Left lung (tissue), 10 donors: Measurements from ENCODE around the gene AMOTL1. TPM values are rescaled to one million over a fixed set of nuclear protein-coding genes. Genes with fewer than 3 reads are reported as not detected.

Experiments used
- ATAC-seq: fragments of 200-7000 bp; cut with Tn5 transposase; one replicate; pipeline ENCODE4 v1.9.1; 2020; ENCODE audit warnings: moderate library complexity
- DNase-seq, 4 donors: peaks; one replicate each; pipeline ENCODE4 v3.0.0-alpha.2; 2013 to 2020
- H3K27ac ChIP-seq, 2 donors: fragments of 200-600 bp; sonication (generic) in 1 of 2; one replicate each; pipeline versions ENCODE4 v1.5.0 to v1.8.0; 2020 to 2021
- H3K27me3 ChIP-seq, 2 donors: fragments of 200-600 bp; sonication (generic) in 1 of 2; one replicate each; pipeline versions ENCODE4 v1.5.0 to v1.8.0; 2020 to 2021
- H3K36me3 ChIP-seq, 2 donors: fragments of 200-600 bp; sonication (generic) in 1 of 2; one replicate each; pipeline versions ENCODE4 v1.5.0 to v1.8.0; 2020 to 2021
- H3K4me1 ChIP-seq, 2 donors: fragments of 200-600 bp; one replicate each; pipeline ENCODE4 v1.8.0; 2021
- H3K4me3 ChIP-seq, 2 donors: fragments of 200-600 bp; sonication (generic) in 1 of 2; one replicate each; pipeline versions ENCODE4 v1.5.0 to v1.8.0; 2020 to 2021; ENCODE audit warnings: mild to moderate bottlenecking in 1 of 2
- H3K9me3 ChIP-seq, 2 donors: fragments of 200-600 bp; sonication (generic) in 1 of 2; one replicate each; pipeline versions ENCODE4 v1.5.0 to v1.8.0; 2020 to 2021
- intact Hi-C, 2 donors: fragments of 100-400 bp; cut with DNase I; formaldehyde crosslinking; loops; one replicate each; pipeline versions ENCODE4 v1.11.2 to v1.14.2; 2022
- polyA plus RNA-seq, 6 donors: library from polyadenylated mRNA; unstranded; fragments of 120-200 nt; gene quantifications; one replicate each; pipeline ENCODE4 v1.2.1, GENCODE V29; 2013; ENCODE audit not compliant: insufficient read length in 6 of 6
- total RNA-seq, 2 donors: library from RNA; stranded (reverse); fragmentation: NEBNext Ultra II Directional; extraction: Animal tissue kit (Norgen Biotek cat#: 25700); gene quantifications; one replicate each; pipeline ENCODE4 v1.2.1, GENCODE V29; 2021
- TF ChIP-seq, protein P1 (sequence below), 2 donors: fragments of 200-600 bp; sonication (generic) in 1 of 2; IDR thresholded peaks; one replicate each; pipeline versions ENCODE4 v1.5.0 to v1.8.0; 2021; ENCODE audit warnings: antibody characterized with exemption in 2 of 2
- donor health status: DM: no; HTN: yes; CAD: no.
- donor health status: DM: no; HTN: no; CAD: no.

AMOTL1 gene
- total and polyA plus RNA-seq, 8 donors, result 42.7 to 67.9 (median 55.5) TPM

- DNase-seq (no peak), ATAC-seq (no peak)
- H3K4me1 ChIP-seq, result peaks cover 21 to 40% of the 10 kb centered on the region in 2 donors
- no peak overlapping the region for H3K27ac ChIP-seq
- intact Hi-C loops, result no loop called here
- peaks cover 0 to 3% of the 10 kb centered on the region in 2 donors for H3K27me3 ChIP-seq
- no peaks in the 10 kb centered on the region for H3K9me3 ChIP-seq
- no peaks in the 10 kb centered on the region for H3K36me3 ChIP-seq
- TF ChIP-seq, protein P1, sequence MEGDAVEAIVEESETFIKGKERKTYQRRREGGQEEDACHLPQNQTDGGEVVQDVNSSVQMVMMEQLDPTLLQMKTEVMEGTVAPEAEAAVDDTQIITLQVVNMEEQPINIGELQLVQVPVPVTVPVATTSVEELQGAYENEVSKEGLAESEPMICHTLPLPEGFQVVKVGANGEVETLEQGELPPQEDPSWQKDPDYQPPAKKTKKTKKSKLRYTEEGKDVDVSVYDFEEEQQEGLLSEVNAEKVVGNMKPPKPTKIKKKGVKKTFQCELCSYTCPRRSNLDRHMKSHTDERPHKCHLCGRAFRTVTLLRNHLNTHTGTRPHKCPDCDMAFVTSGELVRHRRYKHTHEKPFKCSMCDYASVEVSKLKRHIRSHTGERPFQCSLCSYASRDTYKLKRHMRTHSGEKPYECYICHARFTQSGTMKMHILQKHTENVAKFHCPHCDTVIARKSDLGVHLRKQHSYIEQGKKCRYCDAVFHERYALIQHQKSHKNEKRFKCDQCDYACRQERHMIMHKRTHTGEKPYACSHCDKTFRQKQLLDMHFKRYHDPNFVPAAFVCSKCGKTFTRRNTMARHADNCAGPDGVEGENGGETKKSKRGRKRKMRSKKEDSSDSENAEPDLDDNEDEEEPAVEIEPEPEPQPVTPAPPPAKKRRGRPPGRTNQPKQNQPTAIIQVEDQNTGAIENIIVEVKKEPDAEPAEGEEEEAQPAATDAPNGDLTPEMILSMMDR (IDR thresholded peaks at IDR 0.05), result no peak
- no peak overlapping the region for H3K4me3 ChIP-seq
These were observed 6.2 kb downstream of the AMOTL1 start for GRCh38 chr11:94774345-94774744.

GRCh38 chr11:94775567-94776327, 7.6 kb downstream of the AMOTL1 start:
- Histone ChIP-seq H3K4me3 (no peak overlapping the region), H3K36me3 (no peaks in the 10 kb centered on the region), H3K4me1 (peaks cover 13 to 37% of the 10 kb centered on the region in 2 donors), H3K27me3 (no peaks in the 10 kb centered on the region), H3K9me3 (no peaks in the 10 kb centered on the region), H3K27ac (no peak overlapping the region)
- ATAC-seq (no peak), DNase-seq (no peak)
- TF ChIP-seq, protein P1 (IDR thresholded peaks at IDR 0.05), result no peak
- intact Hi-C loops, result no loop called here

DNA sequence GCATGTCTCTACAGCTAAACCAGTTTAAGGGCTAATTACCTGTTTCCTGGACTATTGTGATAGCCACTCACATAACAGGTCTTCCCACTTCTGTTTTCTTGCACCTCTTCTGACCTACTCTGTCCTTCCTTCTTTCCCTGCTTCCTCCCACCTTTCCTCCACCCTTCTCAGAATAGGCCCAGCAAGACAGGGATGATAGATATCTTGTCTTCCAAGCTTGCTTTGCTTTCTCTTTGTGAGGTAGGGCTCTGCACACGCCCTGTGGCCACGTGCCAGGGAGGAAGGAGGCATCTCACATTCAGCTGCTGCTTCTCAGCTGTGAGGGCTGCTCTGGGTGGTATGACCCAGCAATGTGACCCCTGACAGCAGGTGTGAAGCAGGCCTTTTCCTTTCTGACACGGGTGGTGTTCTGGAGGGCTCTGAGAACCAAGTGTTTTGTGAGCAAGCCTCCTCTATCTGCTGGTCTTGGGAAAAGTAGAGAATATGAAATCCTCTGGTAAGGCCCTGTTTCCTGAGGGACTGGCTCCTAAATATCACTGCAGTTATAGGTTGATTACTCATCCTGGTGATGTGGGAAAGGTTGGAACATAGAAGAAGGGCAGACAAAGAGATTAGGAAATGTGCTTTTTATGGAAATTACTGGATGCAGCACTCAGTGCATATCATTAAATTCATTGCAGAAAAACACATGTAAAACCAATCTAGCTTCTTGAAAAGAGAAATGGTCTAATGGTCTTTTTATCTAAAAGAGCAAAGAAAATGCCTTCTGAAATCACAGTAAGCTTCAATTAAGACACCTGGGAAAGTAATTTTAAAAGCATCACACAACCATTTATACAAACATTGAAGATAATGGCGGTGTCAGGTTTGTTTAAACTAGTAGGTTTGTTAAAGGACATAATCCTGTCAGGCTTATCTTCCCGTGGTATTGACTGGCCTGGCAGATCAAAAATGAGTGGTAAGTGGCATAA, 8.5 kb downstream of the AMOTL1 start:
- Histone ChIP-seq H3K36me3 (no peaks in the 10 kb centered on the region), H3K9me3 (no peaks in the 10 kb centered on the region), H3K27ac (no peak overlapping the region), H3K4me3 (no peak overlapping the region), H3K27me3 (no peaks in the 10 kb centered on the region), H3K4me1 (peaks cover 16 to 39% of the 10 kb centered on the region in 2 donors)
- intact Hi-C loops, result no loop called here
- ATAC-seq, result peak; percentile 40
- DNase-seq, result peak in 1 of 4 donors; percentile 50
- TF ChIP-seq, protein P1 (IDR thresholded peaks at IDR 0.05), result no peak

DNA sequence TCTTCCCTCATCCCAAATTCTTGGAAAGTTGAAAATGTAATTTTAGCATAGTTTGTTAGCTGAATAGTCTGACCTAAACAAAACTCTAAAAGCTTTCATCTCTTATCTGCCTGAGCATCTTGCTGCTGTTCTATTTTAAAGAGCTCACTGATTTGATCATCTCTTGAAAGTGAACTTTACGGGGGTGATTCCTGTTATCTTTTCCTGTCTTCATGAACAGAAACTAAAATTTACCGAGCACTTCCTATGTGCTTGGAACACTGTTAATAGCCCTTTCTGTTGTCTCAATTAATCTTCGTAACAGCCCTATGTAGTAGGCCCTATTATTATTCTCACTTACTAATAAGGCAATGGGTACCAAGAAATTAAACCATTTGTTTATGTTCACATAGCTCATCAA, 12.3 kb downstream of the AMOTL1 start:
- ATAC-seq, result no peak
- intact Hi-C loops, result no loop called here
- H3K27ac ChIP-seq, result peak overlapping the region in 1 of 2 donors; percentile 14
- H3K4me1 ChIP-seq, result peaks cover 27 to 55% of the 10 kb centered on the region in 2 donors
- H3K27me3 ChIP-seq, result no peaks in the 10 kb centered on the region
- no peak for DNase-seq
- H3K9me3 ChIP-seq, result no peaks in the 10 kb centered on the region
- TF ChIP-seq, protein P1 (IDR thresholded peaks at IDR 0.05), result no peak
- no peak overlapping the region for H3K4me3 ChIP-seq
- no peaks in the 10 kb centered on the region for H3K36me3 ChIP-seq

DNA sequence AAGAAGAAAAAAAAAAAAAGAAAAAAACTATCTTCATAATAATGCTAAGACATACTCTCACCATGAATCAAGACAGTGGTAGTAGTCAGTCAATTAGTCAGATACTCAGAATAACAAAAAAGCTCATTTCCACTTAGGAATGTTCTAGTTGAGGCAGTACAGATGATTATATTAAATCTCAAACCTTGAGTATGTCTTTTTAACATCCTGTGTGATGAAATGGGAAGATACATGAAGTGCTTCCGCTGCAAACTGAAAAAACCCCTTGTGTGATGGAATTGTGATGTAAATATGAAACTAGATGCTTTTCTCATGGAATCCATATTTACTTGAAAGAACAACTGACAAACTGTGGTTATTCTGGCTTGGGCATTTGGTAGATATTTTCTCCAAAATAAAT, 13.7 kb downstream of the AMOTL1 start:
- Histone ChIP-seq H3K27me3 (no peaks in the 10 kb centered on the region), H3K9me3 (no peaks in the 10 kb centered on the region), H3K4me3 (no peak overlapping the region), H3K36me3 (no peaks in the 10 kb centered on the region), H3K27ac (no peak overlapping the region), H3K4me1 (peaks cover 23 to 51% of the 10 kb centered on the region in 2 donors)
- ATAC-seq (no peak), DNase-seq (no peak)
- TF ChIP-seq, protein P1 (IDR thresholded peaks at IDR 0.05), result no peak
- intact Hi-C loops, result no loop called here
